Activated CD4-positive, alpha-beta T cell treated with anti-CD3 and anti-CD28 coated beads, Interleukin-2, Interleukin-4, amounts not matched to agents 100 ng/mL and 50 ng/mL, durations not matched to agents 16 hours and 8 hours (primary cell): ENCODE measurements around the gene TRAPPC5.

Experiments
- DNase-seq: peaks from one replicate; pipeline ENCODE4 v3.0.0-alpha.2; 2020; ENCODE audit warnings: low spot score

The TRAPPC5 gene

GRCh38 chr19:7645656-7646425 lies 34.8 kb upstream of the TRAPPC5 start:
- no peak for DNase-seq

- DNase-seq = no peak
Measured at GRCh38 chr19:7646426-7646700, 34.3 kb upstream of the TRAPPC5 start.

- no peak for DNase-seq
Measured at GRCh38 chr19:7647156-7647555, 33.5 kb upstream of the TRAPPC5 start.

GRCh38 chr19:7648265-7649014 lies 32.2 kb upstream of the TRAPPC5 start:
- no peak for DNase-seq

- no peak for DNase-seq
Measured at GRCh38 chr19:7650148-7650547, 30.5 kb upstream of the TRAPPC5 start.

GRCh38 chr19:7652061-7652641 lies 28.5 kb upstream of the TRAPPC5 start:
- peak; percentile 82 for DNase-seq

- no peak for DNase-seq
Measured at GRCh38 chr19:7654401-7654800, 26.2 kb upstream of the TRAPPC5 start.

- DNase-seq = no peak
Measured at GRCh38 chr19:7655581-7655980, 25.1 kb upstream of the TRAPPC5 start.

GRCh38 chr19:7657131-7657751 lies 23.4 kb upstream of the TRAPPC5 start:
- DNase-seq = no peak

- DNase-seq = peak; percentile 66
Measured at GRCh38 chr19:7658219-7658686, 22.4 kb upstream of the TRAPPC5 start.

GRCh38 chr19:7661744-7662538 lies 18.7 kb upstream of the TRAPPC5 start:
- DNase-seq = no peak

- DNase-seq = no peak
Measured at GRCh38 chr19:7662657-7663056, 18.0 kb upstream of the TRAPPC5 start.

GRCh38 chr19:7663706-7664105 lies 16.9 kb upstream of the TRAPPC5 start:
- DNase-seq = no peak

GRCh38 chr19:7665076-7665475 lies 15.6 kb upstream of the TRAPPC5 start:
- no peak for DNase-seq

- DNase-seq = no peak
Measured at GRCh38 chr19:7668842-7669241, 11.8 kb upstream of the TRAPPC5 start, which contains the start of gene RETN. Gene RETN (plus strand): TSS chr19:7669049. CDS start chr19:7669327, 278 bp downstream.

GRCh38 chr19:7669641-7670040 lies 11.0 kb upstream of the TRAPPC5 start:
- no peak for DNase-seq

GRCh38 chr19:7670150-7670783 lies 10.4 kb upstream of the TRAPPC5 start:
- no peak for DNase-seq

- no peak for DNase-seq
Measured at GRCh38 chr19:7670790-7671189, 9.8 kb upstream of the TRAPPC5 start.

GRCh38 chr19:7672522-7672921 lies 8.1 kb upstream of the TRAPPC5 start:
- DNase-seq = no peak

- peak; percentile 33 for DNase-seq
Measured at GRCh38 chr19:7674010-7675005, 6.3 kb upstream of the TRAPPC5 start.
